ENCODE results near the gene DHX32. TPM values are rescaled to one million over a fixed set of nuclear protein-coding genes. Genes with fewer than 3 reads are reported as not detected.

DHX32 gene
- total RNA-seq, 1 experiment from 2014 or later: 28.0 TPM

DNA sequence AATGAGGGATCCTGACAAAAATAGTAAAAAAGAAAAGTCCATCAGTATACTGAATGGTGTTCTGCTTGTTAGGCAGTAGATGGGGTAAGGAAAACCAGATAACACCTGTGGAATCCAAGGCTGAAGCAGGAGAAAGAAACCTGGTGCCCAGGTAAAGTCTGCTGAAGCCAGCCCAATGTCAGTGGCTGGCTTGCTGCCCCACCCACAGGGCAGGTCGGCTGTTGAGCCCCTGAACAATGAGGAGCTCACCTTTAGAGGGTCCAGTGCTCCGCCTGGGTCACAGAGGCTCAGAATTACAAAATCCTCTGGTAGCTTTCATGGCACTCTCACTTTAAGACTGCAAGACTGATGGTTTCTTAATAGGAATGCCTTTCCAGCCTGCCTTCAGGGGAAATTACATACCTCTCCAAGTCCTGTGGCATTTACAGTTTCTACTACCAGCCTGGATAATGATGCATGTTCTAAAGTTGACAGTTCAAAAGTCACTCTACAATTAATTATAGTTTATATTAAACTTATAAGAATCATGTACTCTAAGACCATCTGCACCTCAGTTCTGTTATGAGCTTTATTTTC, 23.8 kb downstream of the DHX32 start:
- peak; percentile 52 for ATAC-seq

GRCh38 chr10:125852487-125852886, 28.6 kb downstream of the DHX32 start:
- Mint-ChIP-seq H3K9me3 (no peaks in the 10 kb centered on the region), H3K27me3 (ENCODE audit: low read depth) (no peaks in the 10 kb centered on the region), H3K4me1 (0 out of 2 replicates have a peak, but pooled peaks cover 4% of the 10 kb centered on the region), H3K36me3 (peaks cover 35% of the 10 kb centered on the region), H3K27ac (no peak overlapping the region), H3K4me3 (no peak overlapping the region)
- DNase-seq (ENCODE audit: low spot score) (no peak), ATAC-seq (no peak)
- CTCF ChIA-PET: no interaction called here
- POLR2A ChIA-PET: interaction anchor here (0.6 kb wide), 1 partner anchor 70 kb away, joined by 3 read pairs; no protein-coding TSS in a partner anchor
- TF ChIP-seq ZNF317 (CRISPR knock-in tag; IDR thresholded peaks at IDR 0.05; ENCODE audit: borderline replicate concordance, low read depth): no peak
- no peak for TF ChIP-seq ETV6 (CRISPR knock-in tag; IDR thresholded peaks at IDR 0.05)
- TF ChIP-seq ZNF423 (CRISPR knock-in tag; IDR thresholded peaks at IDR 0.05): no peak
- no peak for TF ChIP-seq SMAD3 (CRISPR knock-in tag; IDR thresholded peaks at IDR 0.05; ENCODE audit: borderline replicate concordance)
- no peak for TF ChIP-seq GTF2I (CRISPR knock-in tag; conservative IDR thresholded peaks at IDR 0.05)
- no peak for TF ChIP-seq ELF4 (CRISPR knock-in tag; IDR thresholded peaks at IDR 0.05; ENCODE audit: low read depth)
- TF ChIP-seq E2F5 (CRISPR knock-in tag; IDR thresholded peaks at IDR 0.05): no peak
- no peak for TF ChIP-seq CREM (CRISPR knock-in tag; IDR thresholded peaks at IDR 0.05)
- TF ChIP-seq CBFB (CRISPR knock-in tag; IDR thresholded peaks at IDR 0.05; ENCODE audit: low read depth): no peak
- TF ChIP-seq, protein P1, sequence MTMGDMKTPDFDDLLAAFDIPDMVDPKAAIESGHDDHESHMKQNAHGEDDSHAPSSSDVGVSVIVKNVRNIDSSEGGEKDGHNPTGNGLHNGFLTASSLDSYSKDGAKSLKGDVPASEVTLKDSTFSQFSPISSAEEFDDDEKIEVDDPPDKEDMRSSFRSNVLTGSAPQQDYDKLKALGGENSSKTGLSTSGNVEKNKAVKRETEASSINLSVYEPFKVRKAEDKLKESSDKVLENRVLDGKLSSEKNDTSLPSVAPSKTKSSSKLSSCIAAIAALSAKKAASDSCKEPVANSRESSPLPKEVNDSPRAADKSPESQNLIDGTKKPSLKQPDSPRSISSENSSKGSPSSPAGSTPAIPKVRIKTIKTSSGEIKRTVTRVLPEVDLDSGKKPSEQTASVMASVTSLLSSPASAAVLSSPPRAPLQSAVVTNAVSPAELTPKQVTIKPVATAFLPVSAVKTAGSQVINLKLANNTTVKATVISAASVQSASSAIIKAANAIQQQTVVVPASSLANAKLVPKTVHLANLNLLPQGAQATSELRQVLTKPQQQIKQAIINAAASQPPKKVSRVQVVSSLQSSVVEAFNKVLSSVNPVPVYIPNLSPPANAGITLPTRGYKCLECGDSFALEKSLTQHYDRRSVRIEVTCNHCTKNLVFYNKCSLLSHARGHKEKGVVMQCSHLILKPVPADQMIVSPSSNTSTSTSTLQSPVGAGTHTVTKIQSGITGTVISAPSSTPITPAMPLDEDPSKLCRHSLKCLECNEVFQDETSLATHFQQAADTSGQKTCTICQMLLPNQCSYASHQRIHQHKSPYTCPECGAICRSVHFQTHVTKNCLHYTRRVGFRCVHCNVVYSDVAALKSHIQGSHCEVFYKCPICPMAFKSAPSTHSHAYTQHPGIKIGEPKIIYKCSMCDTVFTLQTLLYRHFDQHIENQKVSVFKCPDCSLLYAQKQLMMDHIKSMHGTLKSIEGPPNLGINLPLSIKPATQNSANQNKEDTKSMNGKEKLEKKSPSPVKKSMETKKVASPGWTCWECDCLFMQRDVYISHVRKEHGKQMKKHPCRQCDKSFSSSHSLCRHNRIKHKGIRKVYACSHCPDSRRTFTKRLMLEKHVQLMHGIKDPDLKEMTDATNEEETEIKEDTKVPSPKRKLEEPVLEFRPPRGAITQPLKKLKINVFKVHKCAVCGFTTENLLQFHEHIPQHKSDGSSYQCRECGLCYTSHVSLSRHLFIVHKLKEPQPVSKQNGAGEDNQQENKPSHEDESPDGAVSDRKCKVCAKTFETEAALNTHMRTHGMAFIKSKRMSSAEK (CRISPR knock-in tag; IDR thresholded peaks at IDR 0.05; ENCODE audit: borderline replicate concordance): no peak
- no peak for TF ChIP-seq KAT7 (CRISPR knock-in tag; IDR thresholded peaks at IDR 0.05; ENCODE audit: borderline replicate concordance)
- no peak for TF ChIP-seq ZNF281 (CRISPR knock-in tag; IDR thresholded peaks at IDR 0.05)

More for the DNA sequence above, 23.8 kb downstream of the DHX32 start:
- POLR2A ChIA-PET: no interaction called here
- Mint-ChIP-seq H3K9me3 (no peaks in the 10 kb centered on the region), H3K27ac (no peak overlapping the region), H3K4me1 (0 out of 2 replicates have a peak, but pooled peaks cover 4% of the 10 kb centered on the region), H3K27me3 (ENCODE audit: low read depth) (no peaks in the 10 kb centered on the region), H3K4me3 (no peak overlapping the region), H3K36me3 (peaks cover 8% of the 10 kb centered on the region; the same call in 1 of the 2 replicates)
- CTCF ChIA-PET: no interaction called here
- DNase-seq (ENCODE audit: low spot score): no peak
- TF ChIP-seq ETV6 (CRISPR knock-in tag; IDR thresholded peaks at IDR 0.05) (no peak), ZNF671 (CRISPR knock-in tag; IDR thresholded peaks at IDR 0.05) (no peak), RORB (CRISPR knock-in tag; IDR thresholded peaks at IDR 0.05) (no peak), SMAD4 (CRISPR knock-in tag; IDR thresholded peaks at IDR 0.05) (no peak), TEAD1 (CRISPR knock-in tag; IDR thresholded peaks at IDR 0.05) (no peak), JAZF1 (CRISPR knock-in tag; IDR thresholded peaks at IDR 0.05) (no peak), JUN (CRISPR knock-in tag; IDR thresholded peaks at IDR 0.05) (no peak), ATF3 (CRISPR knock-in tag; conservative IDR thresholded peaks at IDR 0.05) (no peak), FOXJ3 (CRISPR knock-in tag; IDR thresholded peaks at IDR 0.05; ENCODE audit: borderline replicate concordance) (no peak), FOXP1 (CRISPR knock-in tag; IDR thresholded peaks at IDR 0.05; ENCODE audit: borderline replicate concordance) (no peak)
- TF ChIP-seq, protein P2, sequence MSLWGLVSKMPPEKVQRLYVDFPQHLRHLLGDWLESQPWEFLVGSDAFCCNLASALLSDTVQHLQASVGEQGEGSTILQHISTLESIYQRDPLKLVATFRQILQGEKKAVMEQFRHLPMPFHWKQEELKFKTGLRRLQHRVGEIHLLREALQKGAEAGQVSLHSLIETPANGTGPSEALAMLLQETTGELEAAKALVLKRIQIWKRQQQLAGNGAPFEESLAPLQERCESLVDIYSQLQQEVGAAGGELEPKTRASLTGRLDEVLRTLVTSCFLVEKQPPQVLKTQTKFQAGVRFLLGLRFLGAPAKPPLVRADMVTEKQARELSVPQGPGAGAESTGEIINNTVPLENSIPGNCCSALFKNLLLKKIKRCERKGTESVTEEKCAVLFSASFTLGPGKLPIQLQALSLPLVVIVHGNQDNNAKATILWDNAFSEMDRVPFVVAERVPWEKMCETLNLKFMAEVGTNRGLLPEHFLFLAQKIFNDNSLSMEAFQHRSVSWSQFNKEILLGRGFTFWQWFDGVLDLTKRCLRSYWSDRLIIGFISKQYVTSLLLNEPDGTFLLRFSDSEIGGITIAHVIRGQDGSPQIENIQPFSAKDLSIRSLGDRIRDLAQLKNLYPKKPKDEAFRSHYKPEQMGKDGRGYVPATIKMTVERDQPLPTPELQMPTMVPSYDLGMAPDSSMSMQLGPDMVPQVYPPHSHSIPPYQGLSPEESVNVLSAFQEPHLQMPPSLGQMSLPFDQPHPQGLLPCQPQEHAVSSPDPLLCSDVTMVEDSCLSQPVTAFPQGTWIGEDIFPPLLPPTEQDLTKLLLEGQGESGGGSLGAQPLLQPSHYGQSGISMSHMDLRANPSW (CRISPR knock-in tag; conservative IDR thresholded peaks at IDR 0.05; ENCODE audit: low read depth): no peak
- TF ChIP-seq, protein P3, sequence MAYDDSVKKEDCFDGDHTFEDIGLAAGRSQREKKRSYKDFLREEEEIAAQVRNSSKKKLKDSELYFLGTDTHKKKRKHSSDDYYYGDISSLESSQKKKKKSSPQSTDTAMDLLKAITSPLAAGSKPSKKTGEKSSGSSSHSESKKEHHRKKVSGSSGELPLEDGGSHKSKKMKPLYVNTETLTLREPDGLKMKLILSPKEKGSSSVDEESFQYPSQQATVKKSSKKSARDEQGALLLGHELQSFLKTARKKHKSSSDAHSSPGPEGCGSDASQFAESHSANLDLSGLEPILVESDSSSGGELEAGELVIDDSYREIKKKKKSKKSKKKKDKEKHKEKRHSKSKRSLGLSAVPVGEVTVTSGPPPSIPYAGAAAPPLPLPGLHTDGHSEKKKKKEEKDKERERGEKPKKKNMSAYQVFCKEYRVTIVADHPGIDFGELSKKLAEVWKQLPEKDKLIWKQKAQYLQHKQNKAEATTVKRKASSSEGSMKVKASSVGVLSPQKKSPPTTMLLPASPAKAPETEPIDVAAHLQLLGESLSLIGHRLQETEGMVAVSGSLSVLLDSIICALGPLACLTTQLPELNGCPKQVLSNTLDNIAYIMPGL (CRISPR knock-in tag; IDR thresholded peaks at IDR 0.05): no peak
